GM12801 (cell line): ENCODE data around the gene LAP3.

ENCODE experiments used
- CTCF ChIP-seq: IDR thresholded peaks from one replicate; pipeline ENCODE4 v1.5.1; 2011; ENCODE audit warnings: control low read depth; ENCODE audit not compliant: insufficient read length; ENCODE audit errors: extremely low read depth

LAP3 gene

GRCh38 chr4:17544831-17545234 is 32.2 kb upstream of the LAP3 start:
- no peak for TF ChIP-seq CTCF

- no peak for TF ChIP-seq CTCF
Measured at GRCh38 chr4:17545374-17546140, 31.4 kb upstream of the LAP3 start.

- TF ChIP-seq CTCF, result no peak
Measured at GRCh38 chr4:17546222-17546621, 30.8 kb upstream of the LAP3 start.

- TF ChIP-seq CTCF, result no peak
Measured at GRCh38 chr4:17546678-17547077, 30.3 kb upstream of the LAP3 start.

- no peak for TF ChIP-seq CTCF
Measured at GRCh38 chr4:17550549-17550948, 26.4 kb upstream of the LAP3 start.

GRCh38 chr4:17552427-17552826 is 24.6 kb upstream of the LAP3 start:
- TF ChIP-seq CTCF, result no peak

- no peak for TF ChIP-seq CTCF
Measured at GRCh38 chr4:17554568-17554967, 22.4 kb upstream of the LAP3 start.
